PFSK-1 (cell line): Measurements from ENCODE around the gene HAVCR2.

Experiments used
- FOXP2 ChIP-seq: optimal IDR thresholded peaks from 2 replicates; pipeline ENCODE3; 2011; ENCODE audit warnings: borderline replicate concordance, control low read depth, inconsistent platforms; ENCODE audit not compliant: insufficient read depth; ENCODE audit errors: extremely low read length, extremely low read depth
- POLR2AphosphoS5 ChIP-seq: IDR thresholded peaks from 2 replicates; pipeline ENCODE4 v1.6.1; 2012; ENCODE audit warnings: low read depth, mild to moderate bottlenecking, control low read depth, low read length, moderate library complexity
- SIN3A ChIP-seq: IDR thresholded peaks from 2 replicates; pipeline ENCODE4 v1.6.1; 2012; ENCODE audit warnings: mild to moderate bottlenecking, low read length, moderate library complexity, borderline replicate concordance; ENCODE audit not compliant: insufficient read depth
- TAF1 ChIP-seq: IDR thresholded peaks from 2 replicates; pipeline ENCODE4 v1.6.1; 2012; ENCODE audit warnings: low read length, control low read depth, borderline replicate concordance; ENCODE audit not compliant: insufficient read depth
- TF ChIP-seq, protein P1 (sequence below), 2 experiments: IDR thresholded peaks; 2 replicates each; pipeline versions ENCODE4 v1.6.1 to v1.8.0; 2011 to 2012; ENCODE audit warnings: low read depth in 2 of 2, low read length in 2 of 2, control low read depth in 1 of 2, inconsistent platforms in 1 of 2, mild to moderate bottlenecking in 1 of 2, moderate library complexity in 1 of 2; ENCODE audit not compliant: insufficient read depth in 1 of 2

HAVCR2 gene

DNA sequence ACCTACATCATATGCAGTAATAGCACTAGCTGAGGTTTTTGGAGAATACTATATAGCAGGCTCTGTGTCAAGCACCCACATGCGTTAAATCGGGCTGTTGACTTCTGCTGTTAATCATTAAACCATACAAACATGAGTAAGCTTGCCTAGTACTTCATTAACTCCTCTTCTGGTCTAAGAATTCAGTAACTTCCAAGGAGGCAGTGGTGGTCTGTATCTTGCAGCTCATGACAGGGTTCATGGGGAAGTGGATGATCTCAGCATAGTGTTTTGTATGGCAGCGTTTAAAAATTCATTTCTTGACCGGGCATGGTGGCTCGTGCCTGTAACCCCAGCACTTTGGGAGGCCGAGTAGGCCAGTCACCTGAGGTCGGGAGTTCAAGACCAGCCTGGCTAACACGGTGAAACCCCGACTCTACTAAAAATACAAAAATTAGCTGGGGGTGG, 49.7 kb downstream of the HAVCR2 start, which contains the start of gene HAVCR1:
TSS of gene HAVCR1 (minus strand) at position 24 of the 447 bp plus-strand sequence. CDS start 1,173 bp downstream, outside the sequence.
- TF ChIP-seq FOXP2 (no peak), TAF1 (no peak), POLR2AphosphoS5 (no peak), SIN3A (no peak)
- TF ChIP-seq, protein P1, sequence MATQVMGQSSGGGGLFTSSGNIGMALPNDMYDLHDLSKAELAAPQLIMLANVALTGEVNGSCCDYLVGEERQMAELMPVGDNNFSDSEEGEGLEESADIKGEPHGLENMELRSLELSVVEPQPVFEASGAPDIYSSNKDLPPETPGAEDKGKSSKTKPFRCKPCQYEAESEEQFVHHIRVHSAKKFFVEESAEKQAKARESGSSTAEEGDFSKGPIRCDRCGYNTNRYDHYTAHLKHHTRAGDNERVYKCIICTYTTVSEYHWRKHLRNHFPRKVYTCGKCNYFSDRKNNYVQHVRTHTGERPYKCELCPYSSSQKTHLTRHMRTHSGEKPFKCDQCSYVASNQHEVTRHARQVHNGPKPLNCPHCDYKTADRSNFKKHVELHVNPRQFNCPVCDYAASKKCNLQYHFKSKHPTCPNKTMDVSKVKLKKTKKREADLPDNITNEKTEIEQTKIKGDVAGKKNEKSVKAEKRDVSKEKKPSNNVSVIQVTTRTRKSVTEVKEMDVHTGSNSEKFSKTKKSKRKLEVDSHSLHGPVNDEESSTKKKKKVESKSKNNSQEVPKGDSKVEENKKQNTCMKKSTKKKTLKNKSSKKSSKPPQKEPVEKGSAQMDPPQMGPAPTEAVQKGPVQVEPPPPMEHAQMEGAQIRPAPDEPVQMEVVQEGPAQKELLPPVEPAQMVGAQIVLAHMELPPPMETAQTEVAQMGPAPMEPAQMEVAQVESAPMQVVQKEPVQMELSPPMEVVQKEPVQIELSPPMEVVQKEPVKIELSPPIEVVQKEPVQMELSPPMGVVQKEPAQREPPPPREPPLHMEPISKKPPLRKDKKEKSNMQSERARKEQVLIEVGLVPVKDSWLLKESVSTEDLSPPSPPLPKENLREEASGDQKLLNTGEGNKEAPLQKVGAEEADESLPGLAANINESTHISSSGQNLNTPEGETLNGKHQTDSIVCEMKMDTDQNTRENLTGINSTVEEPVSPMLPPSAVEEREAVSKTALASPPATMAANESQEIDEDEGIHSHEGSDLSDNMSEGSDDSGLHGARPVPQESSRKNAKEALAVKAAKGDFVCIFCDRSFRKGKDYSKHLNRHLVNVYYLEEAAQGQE (IDR thresholded peaks at IDR 0.05; ENCODE audit: insufficient read depth in 1 of 2, low read depth in 2 of 2, low read length in 2 of 2): no peak

DNA sequence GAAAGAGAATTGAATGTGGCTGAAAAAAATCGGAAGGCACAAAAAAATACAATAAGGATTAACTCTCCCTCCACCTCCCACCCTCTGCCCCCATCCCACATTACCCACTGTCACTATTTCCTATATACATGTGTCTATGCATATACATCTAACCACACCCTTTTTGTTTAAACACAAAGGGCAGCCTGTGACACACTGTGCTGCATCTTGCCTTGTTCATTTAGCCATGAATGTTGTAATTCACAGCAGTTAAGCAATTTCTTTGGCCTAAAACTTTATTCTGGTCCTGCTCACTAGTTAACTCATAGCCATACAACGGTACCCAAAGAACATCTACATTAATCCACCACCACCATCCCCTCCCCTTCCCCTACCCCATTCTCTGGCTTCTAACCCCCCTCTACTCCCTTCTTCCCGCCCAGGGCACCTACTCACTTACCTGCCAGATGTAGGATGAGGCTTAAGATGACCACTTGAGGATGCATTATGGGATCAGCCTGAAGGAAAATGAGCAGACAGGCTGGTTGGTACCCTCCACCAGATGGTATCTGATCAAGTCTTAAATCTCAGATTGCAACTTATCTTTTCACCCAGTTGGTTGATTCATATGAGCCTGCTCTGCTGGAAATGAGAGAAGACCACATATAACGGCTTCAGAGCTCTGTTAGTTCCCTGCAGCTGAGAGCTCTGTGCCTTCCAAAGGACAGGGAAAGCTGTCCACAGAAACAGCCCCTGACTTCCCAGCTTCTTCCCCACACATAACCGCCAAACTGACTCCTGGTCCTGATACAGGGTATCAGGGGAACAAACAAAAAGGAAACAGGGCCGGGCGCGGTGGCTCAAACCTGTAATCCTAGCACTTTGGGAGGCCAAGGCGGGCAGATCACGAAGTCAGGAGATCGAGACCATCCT, 51.1 kb downstream of the HAVCR2 start:
- no peak for TF ChIP-seq POLR2AphosphoS5
- no peak for TF ChIP-seq TAF1
- no peak for TF ChIP-seq SIN3A
- TF ChIP-seq FOXP2: no peak
- TF ChIP-seq, protein P1 (IDR thresholded peaks at IDR 0.05; ENCODE audit: insufficient read depth in 1 of 2, low read depth in 2 of 2, low read length in 2 of 2): no peak

DNA sequence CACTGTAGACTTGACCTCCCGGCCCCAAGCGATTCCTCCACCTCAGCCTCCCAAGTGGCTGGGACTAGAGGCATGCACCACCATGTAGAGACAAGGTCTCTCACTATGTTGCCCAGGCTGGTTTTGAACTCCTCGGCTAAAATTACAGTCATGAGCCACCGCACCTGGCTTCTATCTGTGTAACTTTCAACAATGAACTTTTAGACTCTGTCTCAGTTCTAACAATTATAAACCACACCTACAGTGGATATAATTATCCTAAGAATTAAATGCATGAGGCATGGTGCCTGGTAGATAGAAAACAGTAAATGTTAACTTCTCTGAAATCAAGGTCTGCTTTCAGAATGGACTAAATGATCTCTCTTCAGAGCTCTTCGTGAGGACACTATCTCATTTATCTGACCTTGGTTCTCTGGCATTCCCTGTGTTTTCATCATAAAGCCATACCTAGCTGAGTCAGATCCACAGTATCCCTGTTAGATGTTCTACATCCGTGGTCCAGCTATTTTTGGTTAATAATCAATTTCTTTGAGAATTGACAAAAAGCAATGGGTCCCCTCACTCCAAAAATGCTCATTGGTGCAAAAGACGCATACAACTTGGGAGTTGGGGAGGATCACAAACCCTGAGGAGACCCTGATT, 57.1 kb downstream of the HAVCR2 start:
- TF ChIP-seq FOXP2 (no peak), TAF1 (no peak), POLR2AphosphoS5 (no peak), SIN3A (no peak)
- TF ChIP-seq, protein P1 (IDR thresholded peaks at IDR 0.05; ENCODE audit: insufficient read depth in 1 of 2, low read depth in 2 of 2, low read length in 2 of 2): no peak

DNA sequence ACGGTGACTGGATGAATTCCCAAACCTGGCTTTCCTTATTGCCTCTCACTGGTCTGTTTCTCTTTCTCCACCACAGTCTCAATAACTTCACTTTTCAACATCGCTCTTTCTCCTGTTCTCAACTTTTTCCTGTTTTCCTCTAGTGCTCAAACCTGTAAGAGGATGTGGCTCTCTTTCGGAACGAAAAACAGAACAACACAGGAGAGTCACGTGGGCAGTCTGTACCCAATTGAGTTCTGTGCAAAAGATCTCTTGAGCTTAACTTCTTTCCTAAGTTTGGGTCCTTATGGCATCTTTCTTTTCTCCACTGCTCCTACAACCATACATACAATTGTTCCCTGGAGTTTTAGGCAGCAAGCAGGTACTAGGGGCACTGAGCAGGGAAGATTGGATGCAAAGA, 58.8 kb downstream of the HAVCR2 start:
- TF ChIP-seq, protein P1 (IDR thresholded peaks at IDR 0.05; ENCODE audit: insufficient read depth in 1 of 2, low read depth in 2 of 2, low read length in 2 of 2): no peak
- TF ChIP-seq POLR2AphosphoS5 (no peak), TAF1 (no peak), SIN3A (no peak), FOXP2 (no peak)
